NCI-H748 (cell line): ENCODE measurements around the gene SLC4A3.

Experiments used
- DNase-seq: peaks from one replicate; lab custom pipeline; 2025; ENCODE audit not compliant: unreplicated experiment; lab: John Stamatoyannopoulos, UW

Gene SLC4A3

GRCh38 chr2:219627103-219628100, at the start of gene SLC4A3:
Gene SLC4A3 (plus strand): TSS chr2:219627630. CDS start chr2:219627993, 363 bp downstream.
- peak; percentile 68 for DNase-seq

GRCh38 chr2:219578811-219579613, 48.4 kb upstream of the SLC4A3 start:
- no peak for DNase-seq

GRCh38 chr2:219581346-219581745, 46.1 kb upstream of the SLC4A3 start:
- DNase-seq, result no peak

- no peak for DNase-seq
These were observed 36.3 kb upstream of the SLC4A3 start for GRCh38 chr2:219591091-219591490.

GRCh38 chr2:219592736-219593135, 34.7 kb upstream of the SLC4A3 start:
- no peak for DNase-seq

GRCh38 chr2:219593154-219593553, 34.3 kb upstream of the SLC4A3 start:
- DNase-seq, result no peak

GRCh38 chr2:219595256-219595655, 32.2 kb upstream of the SLC4A3 start:
- no peak for DNase-seq

- no peak for DNase-seq
These were observed 30.4 kb upstream of the SLC4A3 start for GRCh38 chr2:219596954-219597551.

- peak; percentile 98 for DNase-seq
These were observed 29.7 kb upstream of the SLC4A3 start, which contains the start of gene STK11IP for GRCh38 chr2:219597552-219598307. Gene STK11IP (plus strand): TSS chr2:219597857. CDS start chr2:219598120, 263 bp downstream.

- DNase-seq, result peak; percentile 45
These were observed 28.9 kb upstream of the SLC4A3 start for GRCh38 chr2:219598308-219599078.

- DNase-seq, result no peak
These were observed 23.7 kb upstream of the SLC4A3 start for GRCh38 chr2:219603771-219604170.

GRCh38 chr2:219605607-219605954, 21.8 kb upstream of the SLC4A3 start:
- no peak for DNase-seq

- no peak for DNase-seq
These were observed 19.5 kb upstream of the SLC4A3 start for GRCh38 chr2:219607931-219608330.

GRCh38 chr2:219608399-219608964, 18.9 kb upstream of the SLC4A3 start:
- DNase-seq, result no peak

- DNase-seq, result no peak
These were observed 18.2 kb upstream of the SLC4A3 start for GRCh38 chr2:219609149-219609750.

- no peak for DNase-seq
These were observed 16.1 kb upstream of the SLC4A3 start for GRCh38 chr2:219611306-219611705.

- no peak for DNase-seq
These were observed 15.4 kb upstream of the SLC4A3 start for GRCh38 chr2:219611866-219612576.

GRCh38 chr2:219612577-219613286, 14.7 kb upstream of the SLC4A3 start:
- DNase-seq, result no peak
